ENCODE results near the gene ERVFRD-1.
"Not testable (repeated sequence)": the region's sequence is repeated elsewhere in the genome, so short reads cannot be mapped to it uniquely, and the experiment has no call there.

The ERVFRD-1 gene

GRCh38 chr6:11128608-11129007, 17.1 kb upstream of the ERVFRD-1 start:
- no peak for DNase-seq

GRCh38 chr6:11126876-11127275, 15.4 kb upstream of the ERVFRD-1 start:
- DNase-seq = no peak

DNA sequence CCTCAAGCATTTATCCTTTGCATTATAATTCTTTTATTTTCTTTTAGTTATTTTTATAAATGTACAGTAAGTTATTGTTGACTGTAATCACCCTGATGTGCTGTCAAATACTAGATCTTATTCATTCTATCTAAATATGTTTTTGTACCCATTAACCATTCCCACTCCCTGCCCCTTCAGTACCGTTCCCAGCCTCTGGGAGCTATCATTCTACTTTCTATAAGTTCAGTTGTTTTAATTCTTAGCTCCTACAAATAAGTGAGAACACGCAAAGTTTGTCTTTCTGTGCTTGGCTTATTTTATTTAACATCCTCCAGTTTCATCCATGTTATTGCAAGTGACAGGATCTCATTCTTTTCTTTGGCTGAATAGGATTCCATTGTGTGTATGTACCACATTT, 12.5 kb upstream of the ERVFRD-1 start:
- no peak for DNase-seq

GRCh38 chr6:11122380-11122779, 10.9 kb upstream of the ERVFRD-1 start:
- no peak for DNase-seq

DNA sequence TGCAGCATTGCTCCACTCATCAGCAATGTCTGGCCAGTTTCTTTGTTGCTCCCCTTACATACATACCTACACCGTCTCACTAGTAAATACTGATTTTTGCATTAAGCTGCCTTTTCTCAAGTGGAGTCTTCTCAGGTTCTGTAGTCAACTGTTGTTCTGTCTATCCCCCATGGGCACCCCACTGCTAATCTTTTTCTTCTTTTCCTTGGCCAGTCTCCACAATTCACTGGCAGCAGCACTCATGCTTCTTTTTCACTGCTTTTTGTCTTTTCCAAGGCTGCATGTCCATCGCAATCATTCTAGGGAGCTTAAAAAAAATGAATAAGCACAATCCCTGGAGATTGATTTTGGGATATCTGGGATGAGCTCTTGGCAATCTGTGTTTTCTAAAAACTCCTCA, 10.3 kb upstream of the ERVFRD-1 start:
- DNase-seq = no peak

DNA sequence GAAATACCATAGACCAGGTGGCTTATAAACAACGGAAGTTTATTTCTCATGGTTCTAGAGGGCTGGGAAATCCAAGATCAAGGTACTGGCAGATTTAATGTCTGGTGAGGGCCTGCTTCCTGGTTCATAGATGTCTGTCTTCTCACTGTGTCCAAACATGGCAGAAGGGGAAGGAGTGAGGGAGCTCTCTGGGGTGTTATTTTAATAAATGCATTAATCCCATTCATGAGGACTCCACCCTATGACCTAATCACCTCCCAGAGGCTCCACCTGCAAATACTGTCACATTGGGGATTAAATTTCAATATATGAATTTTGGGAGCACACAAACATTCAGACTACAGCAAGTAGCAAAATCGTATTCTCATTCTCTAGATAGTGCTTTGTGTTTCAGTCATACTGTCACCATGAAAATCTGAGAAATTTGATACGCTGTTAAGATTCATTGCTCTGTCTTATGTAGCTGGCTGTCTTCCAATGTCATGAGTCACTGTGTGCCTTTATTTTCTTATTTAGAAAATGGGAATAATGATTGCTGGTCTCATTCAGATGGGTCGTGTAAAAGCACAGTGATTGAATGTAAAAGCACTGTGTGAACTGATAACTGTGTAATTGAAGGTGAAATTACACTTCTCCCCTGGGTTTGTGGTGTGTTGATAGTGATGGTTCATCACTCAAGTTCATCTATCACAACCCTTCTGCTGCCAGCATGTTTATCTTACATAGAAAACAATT, 8.9 kb upstream of the ERVFRD-1 start:
- no peak for DNase-seq

DNA sequence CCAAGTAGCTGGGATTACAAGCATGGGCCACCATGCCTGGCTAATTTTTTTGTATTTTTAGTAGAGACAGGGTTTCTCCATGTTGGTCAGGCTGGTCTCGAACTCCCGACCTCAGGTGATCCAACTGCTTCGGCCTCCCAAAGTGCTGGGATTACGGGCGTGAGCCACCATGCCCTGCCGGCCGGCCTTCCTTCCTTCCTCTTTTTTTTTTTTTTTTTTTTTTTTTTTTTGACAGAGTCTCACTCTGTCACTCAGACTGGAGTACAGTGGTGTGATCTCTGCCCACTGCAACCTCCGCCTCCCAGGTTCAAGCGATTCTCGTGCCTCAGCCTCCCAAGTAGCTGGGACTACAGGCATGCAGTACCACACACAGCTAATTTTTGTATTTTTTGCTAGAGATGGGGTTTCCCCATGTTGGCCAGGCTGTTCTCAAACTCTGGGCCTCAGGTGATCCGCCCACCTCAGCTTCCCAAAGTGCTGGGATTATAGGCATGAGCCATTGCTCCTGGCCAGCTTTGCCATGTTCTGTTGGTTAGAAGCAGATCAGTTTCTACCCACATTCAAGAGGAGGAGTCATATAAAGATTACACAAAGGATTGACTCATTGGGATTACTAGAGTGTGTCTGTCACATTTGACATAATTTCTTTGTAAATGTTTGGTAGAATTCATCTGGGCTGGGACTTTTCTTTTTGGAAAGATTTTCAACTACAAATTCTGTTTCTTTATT, 4.4 kb upstream of the ERVFRD-1 start:
- DNase-seq = peak; percentile 68

- DNase-seq = no peak
Observed at GRCh38 chr6:11113038-11113437, 1.5 kb upstream of the ERVFRD-1 start.

- no peak for DNase-seq
Observed at GRCh38 chr6:11111769-11112437, 378 bp upstream of the ERVFRD-1 start.

GRCh38 chr6:11108726-11109125, 2.8 kb downstream of the ERVFRD-1 start:
- no peak for DNase-seq

- DNase-seq = no peak
Observed at GRCh38 chr6:11103065-11103464, 8.5 kb downstream of the ERVFRD-1 start.

DNA sequence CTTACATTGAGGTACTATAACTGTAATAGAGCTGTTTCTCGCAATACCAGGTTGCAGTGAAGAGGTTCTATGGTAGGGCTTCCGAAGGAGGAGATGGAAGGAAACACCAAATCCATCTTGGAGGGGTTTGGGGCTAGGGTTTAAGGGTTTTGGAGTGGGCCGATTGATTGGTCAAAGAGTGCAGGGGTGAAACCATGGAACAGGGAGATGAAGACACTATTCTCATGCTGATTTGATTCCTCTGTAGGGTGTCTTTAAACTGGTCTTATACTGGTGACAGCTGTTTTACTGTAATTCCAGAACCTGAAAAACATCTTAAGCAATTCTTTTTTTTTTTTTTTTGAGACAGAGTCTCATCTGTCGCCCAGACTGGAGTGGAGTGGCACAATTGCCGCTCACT, 10.1 kb downstream of the ERVFRD-1 start:
- no peak for DNase-seq

GRCh38 chr6:11098004-11098403, 13.5 kb downstream of the ERVFRD-1 start:
- DNase-seq = no peak

DNA sequence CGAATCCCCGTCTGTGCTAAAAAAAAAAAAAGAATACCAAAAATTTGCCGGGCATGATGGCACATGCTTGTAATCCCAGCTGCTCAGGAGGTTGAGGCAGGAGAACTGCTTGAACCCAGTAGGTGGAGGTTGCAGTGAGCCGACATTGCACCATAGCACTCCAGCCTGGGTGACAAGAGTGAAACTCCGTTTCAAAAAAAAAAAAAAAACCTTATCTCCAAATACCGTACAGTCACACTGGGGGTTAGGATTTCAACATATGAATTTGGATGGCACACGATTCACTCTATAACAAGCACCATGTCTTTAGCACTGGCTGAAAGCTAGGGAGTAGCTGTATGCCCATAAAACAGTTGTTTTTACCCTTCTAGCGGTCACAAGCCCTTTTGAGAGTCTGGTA, 14.0 kb downstream of the ERVFRD-1 start:
- DNase-seq = no peak

DNA sequence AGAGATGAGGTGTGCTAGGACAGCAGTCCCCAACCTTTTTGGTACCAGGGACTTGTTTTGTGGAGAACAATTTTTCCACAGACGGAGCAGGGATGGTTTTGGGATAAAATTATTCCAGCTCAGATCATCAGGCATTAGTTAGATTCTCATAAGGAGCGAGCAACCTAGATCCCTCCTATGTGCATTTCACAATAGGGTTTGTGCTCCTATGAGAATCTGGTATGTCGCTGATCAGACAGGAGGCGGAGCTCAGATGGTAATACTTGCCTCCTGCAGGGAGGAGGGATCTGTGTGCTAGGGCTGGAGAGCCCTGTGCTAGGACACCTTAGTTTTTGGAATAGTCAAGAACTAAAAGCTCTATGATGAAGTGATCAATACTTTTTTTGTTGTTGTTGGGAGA, 15.4 kb downstream of the ERVFRD-1 start:
- DNase-seq = peak; percentile 4

DNA sequence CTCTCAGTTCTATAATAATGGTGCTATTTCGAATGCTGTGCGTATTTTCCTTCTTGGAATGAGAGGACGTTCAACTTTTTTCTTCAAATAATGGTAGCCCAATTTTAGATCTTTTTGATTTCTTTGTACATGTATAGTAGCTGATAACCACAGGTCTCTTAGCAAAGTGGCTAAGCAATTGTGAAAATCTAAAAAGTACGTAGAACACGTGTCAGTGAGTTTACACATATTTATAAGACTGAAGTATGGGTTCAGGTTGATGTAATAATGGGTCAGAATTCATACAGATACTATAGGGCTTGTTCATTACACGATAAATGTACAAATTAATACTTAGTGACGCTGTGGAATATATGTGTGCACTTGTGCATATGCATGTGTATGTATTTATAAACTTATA, 16.6 kb downstream of the ERVFRD-1 start:
- no peak for DNase-seq

- peak; percentile 44 for DNase-seq
Observed at GRCh38 chr6:11094411-11094851, 17.1 kb downstream of the ERVFRD-1 start.

- DNase-seq = peak; percentile 92
Observed at GRCh38 chr6:11093626-11094410, 17.7 kb downstream of the ERVFRD-1 start, which contains the start of gene SMIM13. TSS of gene SMIM13 (plus strand) at chr6:11093834. CDS start at chr6:11094314, 480 bp downstream.

DNA sequence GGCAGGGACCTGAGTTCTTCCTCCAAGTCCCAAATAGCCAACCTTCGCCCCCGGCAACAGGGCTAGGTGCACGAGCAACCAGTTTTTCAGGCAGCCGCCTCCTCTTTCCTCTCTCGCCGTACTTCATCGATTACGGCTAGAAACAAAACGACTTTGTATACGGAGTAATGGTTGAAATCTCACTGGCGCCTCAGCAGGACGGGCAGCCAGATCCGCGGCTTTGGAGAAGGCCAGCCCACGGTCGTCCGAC, 18.2 kb downstream of the ERVFRD-1 start:
- DNase-seq = no peak

- peak; percentile 62 for DNase-seq
Observed at GRCh38 chr6:11092668-11093375, 18.7 kb downstream of the ERVFRD-1 start.

GRCh38 chr6:11091141-11091540, 20.4 kb downstream of the ERVFRD-1 start:
- DNase-seq = not testable (repeated sequence)

DNA sequence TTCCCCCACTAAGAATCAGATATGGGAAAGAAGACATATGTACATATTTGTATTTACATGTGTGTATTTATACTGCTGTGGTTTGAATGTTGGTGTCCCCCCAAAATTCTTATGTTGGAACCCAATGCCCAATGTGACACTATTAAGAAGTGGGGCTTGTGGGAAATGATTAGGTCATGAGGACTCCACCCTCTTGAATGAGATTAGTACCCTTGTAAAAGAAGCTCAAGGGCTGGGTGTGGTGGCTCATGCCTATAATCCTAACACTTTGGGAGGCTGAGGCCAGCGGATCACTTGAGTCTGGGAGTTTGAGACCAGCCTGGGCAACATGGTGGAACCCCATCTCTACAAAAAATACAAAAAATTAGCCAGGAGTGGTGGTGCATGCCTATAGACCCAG, 21.8 kb downstream of the ERVFRD-1 start:
- DNase-seq = no peak

All from kidney glomerular epithelial cell (primary cell).